Measurements from ENCODE around the gene FBXO24.

Gene FBXO24

DNA sequence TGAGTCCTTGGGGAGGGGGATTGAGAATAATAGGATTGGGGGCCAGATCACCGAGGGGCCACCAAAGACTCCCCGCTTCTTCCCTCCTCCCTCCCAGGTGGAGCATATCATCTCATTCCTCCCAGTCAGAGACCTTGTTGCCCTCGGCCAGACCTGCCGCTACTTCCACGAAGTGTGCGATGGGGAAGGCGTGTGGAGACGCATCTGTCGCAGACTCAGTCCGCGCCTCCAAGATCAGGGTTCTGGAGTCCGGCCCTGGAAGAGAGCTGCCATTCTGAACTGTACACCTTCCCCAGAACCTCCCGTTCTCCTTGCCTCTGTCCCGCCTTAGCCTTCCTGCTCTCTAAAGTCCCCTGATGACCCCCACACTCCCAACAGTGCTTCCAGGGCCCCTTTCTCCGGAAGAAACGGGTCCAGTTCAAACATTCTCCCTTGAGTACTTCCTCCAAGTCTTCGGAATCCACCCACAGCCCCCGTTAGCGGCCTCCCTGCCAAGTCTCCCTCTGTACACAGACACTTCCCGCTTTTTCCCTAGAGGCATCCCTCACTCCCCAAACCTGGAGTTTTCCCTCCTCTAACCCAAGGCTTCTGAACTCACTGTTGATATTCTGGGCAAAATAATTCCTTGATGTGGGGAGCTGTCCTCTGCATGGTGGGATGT, 4.1 kb downstream of the FBXO24 start:
- no peak for DNase-seq (ENCODE audit: low read depth)

DNA sequence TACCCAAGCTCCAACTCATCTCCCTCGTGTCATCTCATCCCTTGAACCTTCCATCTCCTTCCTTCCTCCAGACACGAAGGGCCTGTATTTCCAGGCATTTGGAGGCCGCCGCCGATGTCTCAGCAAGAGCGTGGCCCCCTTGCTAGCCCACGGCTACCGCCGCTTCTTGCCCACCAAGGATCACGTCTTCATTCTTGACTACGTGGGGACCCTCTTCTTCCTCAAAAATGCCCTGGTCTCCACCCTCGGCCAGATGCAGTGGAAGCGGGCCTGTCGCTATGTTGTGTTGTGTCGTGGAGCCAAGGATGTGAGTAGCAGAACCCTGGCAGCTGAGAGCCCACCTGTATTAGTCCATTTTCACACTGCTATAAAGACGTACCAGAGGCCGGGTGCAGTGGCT, 5.5 kb downstream of the FBXO24 start:
- DNase-seq (ENCODE audit: low read depth) = no peak

- no peak for DNase-seq (ENCODE audit: low read depth)
Observed at GRCh38 chr7:100595188-100595587, 9.1 kb downstream of the FBXO24 start.

DNA sequence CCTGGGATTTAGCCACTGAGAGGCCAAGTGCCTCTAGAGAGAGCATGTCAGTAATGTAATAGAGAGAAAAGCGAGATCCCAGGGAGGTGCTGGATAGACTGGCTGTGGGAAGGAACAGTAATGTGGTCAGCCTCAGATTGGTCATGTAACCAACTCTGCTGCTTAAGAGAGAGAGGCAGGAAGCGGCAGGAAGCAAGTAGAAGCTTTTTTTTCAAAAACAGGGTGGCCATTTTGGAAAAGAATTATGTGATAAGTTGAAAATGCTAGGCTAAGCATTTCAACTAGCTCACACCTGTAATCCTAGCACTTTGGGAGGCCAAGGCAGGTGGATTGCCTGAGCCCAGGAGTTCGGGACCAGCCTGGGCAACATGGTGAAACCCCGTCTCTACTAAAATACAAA, 12.3 kb downstream of the FBXO24 start:
- DNase-seq (ENCODE audit: low read depth) = no peak

GRCh38 chr7:100599911-100600729, 14.0 kb downstream of the FBXO24 start:
- no peak for DNase-seq (ENCODE audit: low read depth)

- no peak for DNase-seq (ENCODE audit: low read depth)
Observed at GRCh38 chr7:100600730-100601038, 14.6 kb downstream of the FBXO24 start.

DNA sequence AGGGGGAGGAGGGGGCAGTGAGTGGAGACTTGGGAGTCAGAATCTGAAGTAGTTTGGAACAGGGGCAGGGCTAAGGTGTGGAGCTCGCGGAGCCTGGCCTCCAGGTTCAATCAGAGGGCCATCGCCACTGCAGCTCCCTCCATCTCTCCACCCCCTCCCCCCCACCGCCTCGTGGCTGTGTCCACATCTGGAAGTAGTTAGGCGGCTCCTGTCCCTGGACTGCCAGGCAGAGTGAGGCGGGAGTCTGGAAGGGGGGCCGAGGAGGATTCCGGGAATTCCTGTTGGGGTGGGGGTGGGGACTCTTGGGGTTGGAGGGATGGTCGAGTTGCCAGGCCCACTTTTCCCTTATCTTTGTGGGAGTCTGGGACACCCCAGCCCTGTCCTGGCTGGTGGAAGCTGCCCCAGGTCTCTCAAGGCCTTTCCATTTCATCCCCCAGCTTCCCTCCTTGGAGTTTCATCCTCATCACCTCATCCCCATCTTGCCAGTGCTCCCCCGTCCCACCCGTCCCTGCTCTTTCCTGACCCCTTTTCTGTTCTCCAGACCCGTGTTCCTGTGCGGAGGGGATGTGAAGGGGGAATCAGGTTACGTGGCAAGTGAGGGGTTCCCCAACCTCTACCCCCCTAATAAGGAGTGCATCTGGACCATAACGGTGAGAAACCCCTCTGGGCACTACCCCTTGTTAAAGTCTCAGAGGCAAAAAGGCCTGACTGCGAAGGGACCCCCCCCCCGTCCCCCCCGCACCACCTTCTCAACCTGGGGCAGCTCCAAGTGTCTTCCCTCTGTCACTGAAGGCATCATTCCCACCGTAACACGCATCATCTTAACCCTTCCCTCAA, 17.0 kb downstream of the FBXO24 start:
- DNase-seq (ENCODE audit: low read depth) = no peak

DNA sequence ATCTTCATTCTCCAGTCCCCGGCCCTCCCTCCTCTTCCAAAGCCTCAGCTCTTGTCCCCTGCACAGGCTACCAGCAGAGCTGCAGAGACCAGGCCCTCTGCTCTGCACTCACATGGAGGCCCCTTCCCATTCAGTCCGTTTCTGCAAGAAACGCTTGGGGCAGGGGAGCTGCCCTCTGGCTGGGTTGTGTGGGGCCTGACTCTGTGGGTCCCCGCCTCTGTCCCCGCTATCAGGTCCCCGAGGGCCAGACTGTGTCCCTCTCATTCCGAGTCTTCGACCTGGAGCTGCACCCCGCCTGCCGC, 17.5 kb downstream of the FBXO24 start:
- DNase-seq (ENCODE audit: low read depth) = no peak

- no peak for DNase-seq (ENCODE audit: low read depth)
Observed at GRCh38 chr7:100604028-100604975, 18.2 kb downstream of the FBXO24 start.

DNA sequence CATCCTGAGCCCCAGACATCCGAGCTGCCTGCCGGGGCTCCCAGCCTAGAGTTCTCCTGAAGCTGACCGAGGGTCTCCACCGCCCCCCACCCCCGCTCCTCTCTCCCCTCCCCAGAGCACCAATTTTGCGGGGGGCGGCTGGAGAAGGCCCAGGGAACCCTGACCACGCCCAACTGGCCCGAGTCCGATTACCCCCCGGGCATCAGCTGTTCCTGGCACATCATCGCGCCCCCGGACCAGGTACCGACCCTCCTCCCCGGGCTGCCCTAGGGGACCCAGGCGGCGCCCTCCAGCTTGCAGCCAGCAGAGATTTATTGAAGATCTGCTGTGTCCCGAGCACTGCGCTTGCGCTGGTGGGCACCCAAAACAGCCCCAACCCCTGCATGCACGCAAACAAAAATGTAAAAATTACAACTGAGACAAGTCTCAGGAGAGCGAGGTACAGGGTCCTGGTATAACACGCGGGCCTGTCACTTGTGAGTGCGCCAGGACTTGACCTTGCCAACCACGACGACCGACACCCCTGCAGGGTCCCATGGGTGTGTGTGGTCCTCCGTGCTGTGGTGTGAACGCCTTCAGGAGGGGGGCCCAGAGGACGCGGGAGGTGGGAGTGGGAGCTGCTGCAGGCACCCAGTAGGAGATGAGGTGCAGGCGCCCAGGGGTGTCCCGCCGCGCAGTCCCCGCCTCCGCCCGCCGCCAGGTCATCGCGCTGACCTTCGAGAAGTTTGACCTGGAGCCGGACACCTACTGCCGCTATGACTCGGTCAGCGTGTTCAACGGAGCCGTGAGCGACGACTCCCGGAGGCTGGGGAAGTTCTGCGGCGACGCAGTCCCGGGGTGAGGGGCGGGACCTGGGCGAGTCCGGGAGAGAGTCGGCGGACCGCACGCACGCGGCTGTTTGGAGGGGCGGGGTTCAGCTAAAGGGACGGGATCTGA, 19.1 kb downstream of the FBXO24 start:
- DNase-seq (ENCODE audit: low read depth) = no peak

GRCh38 chr7:100606313-100606712, 20.2 kb downstream of the FBXO24 start:
- DNase-seq (ENCODE audit: low read depth) = no peak

- DNase-seq (ENCODE audit: low read depth) = no peak
Observed at GRCh38 chr7:100607111-100607510, 21.0 kb downstream of the FBXO24 start.

DNA sequence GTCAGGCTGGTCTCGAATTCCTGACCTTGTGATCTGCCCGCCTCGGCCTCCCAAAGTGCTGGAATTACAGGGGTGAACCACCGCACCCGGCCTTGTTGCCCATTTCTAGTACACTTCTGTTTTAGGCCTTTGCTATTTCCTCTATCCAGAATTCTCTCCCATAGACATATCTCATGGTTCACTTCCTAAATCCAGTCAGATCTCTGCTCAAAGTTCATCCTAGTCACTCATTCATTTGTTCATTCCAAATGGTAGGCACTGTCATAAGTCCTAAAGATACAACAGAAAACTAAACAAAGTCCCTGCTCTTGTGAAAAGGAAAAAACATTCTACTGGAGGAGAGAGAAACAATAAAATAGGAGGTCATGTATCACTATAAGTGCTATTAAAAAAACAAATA, 23.8 kb downstream of the FBXO24 start:
- DNase-seq (ENCODE audit: low read depth) = no peak

GRCh38 chr7:100611983-100612729, 26.0 kb downstream of the FBXO24 start, which contains the start of gene MOSPD3:
Gene MOSPD3, plus strand, starts transcription at chr7:100612540. Its CDS starts 252 bp downstream, at chr7:100612792.
- DNase-seq (ENCODE audit: low read depth) = peak; percentile 99

GRCh38 chr7:100612730-100613390, 26.7 kb downstream of the FBXO24 start:
- DNase-seq (ENCODE audit: low read depth) = no peak

DNA sequence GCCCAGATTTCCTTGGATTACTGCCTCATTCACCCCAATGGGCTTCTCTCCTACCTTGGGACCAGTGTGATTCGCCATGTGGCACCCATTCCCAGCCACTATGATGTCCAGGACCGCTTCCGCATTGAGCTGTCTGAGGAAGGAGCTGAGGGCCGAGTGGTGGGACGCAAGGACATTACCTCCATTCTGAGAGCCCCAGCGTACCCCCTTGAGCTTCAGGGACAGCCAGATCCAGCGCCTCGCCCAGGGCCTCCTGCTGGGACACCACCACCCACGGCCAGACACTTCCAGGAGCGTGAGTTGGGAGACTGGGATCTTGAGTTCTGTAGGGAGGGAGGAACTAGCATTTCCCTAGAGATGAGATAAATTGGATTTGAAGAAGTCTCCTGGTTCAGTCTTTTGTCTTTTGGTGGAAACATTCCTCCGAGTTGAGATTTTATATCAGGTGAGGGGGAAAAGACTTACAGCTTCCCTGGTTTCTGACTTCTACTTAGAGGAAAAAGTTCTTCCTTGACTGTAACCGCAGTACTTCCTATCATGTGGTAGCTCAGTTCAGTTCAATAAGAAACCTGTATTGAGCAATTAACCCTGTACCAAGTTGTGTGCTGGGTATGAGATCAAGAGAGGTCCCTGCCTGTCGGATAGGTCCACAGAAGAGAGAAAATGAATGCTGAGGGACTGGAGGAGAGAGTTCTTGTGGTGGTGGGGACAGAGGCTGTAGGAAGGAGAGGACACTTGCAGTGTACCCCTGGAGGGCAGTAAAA, 27.5 kb downstream of the FBXO24 start:
- DNase-seq (ENCODE audit: low read depth) = no peak

DNA sequence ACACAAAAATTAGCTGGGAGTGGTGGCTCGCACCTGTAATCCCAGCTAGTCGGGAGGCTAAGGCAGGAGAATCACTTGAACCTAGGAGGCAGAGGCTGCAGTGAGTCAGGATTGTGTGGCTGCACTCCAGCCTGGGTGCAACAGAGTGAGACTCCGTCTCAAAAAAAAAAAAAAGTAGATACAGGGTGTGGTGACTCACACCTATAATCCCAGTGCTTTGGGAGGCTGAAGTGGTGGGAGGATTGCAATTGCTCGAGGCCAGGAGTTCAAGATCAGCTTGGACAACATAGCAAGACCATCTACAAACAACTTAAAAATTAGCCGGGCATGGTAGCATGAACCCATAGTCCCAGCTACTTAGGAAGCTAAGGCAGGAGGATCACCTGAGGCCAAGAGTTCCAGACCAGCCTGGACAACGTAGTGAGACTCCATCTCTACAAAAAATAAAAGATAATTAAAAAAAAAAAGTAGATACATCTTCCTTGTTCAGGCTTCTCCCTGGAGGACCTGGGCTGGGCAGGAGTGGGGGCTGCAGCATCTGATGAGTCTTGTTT, 28.3 kb downstream of the FBXO24 start:
- DNase-seq (ENCODE audit: low read depth) = no peak

GRCh38 chr7:100620239-100620638, 34.1 kb downstream of the FBXO24 start:
- DNase-seq (ENCODE audit: low read depth) = no peak
